Right lobe of liver (tissue), 4 donors: ENCODE data around the gene ULK4.

Experiments used
- POLR2A ChIP-seq: fragments of 450-650 bp; IDR thresholded peaks from one replicate; pipeline ENCODE4 v1.6.1; 2017; ENCODE audit warnings: antibody characterized with exemption, mild to moderate bottlenecking
- TF ChIP-seq, protein P1 (sequence below), 4 donors: fragments of 200-600 bp in 3 of 4; fragments of 450-650 bp in 1 of 4; IDR thresholded peaks; one replicate each; pipeline versions ENCODE4 v1.5.1 to v1.8.0; 2016 to 2022; ENCODE audit warnings: antibody characterized with exemption in 4 of 4, mild to moderate bottlenecking in 2 of 4
- donor health status: DM: no; HTN: no; CAD: no.
- donor health status: DM: no; HTN: no; CAD: no.
- donor health status: DM: no; HTN: yes; CAD: no.

DNA sequence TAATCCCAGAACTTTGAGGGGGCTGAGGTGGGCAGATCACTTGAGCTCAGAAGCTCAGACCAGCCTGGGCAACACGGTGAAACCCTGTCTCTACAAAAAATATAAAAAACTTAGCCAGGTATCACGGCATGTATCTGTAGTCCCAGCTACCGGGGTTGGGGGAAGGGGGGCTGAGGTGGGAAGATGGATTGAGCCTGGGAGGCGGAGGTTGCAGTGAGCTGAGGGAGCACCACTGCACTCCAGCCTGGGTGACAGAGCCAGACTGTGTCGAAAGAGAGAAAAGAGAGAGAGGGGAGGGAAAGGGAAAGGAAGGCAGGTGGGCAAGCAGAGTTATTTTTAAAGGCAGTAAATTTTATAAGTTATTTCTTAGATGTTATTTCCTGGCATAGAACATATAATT lies 368.1 kb downstream of the ULK4 start:
- TF ChIP-seq, protein P1, sequence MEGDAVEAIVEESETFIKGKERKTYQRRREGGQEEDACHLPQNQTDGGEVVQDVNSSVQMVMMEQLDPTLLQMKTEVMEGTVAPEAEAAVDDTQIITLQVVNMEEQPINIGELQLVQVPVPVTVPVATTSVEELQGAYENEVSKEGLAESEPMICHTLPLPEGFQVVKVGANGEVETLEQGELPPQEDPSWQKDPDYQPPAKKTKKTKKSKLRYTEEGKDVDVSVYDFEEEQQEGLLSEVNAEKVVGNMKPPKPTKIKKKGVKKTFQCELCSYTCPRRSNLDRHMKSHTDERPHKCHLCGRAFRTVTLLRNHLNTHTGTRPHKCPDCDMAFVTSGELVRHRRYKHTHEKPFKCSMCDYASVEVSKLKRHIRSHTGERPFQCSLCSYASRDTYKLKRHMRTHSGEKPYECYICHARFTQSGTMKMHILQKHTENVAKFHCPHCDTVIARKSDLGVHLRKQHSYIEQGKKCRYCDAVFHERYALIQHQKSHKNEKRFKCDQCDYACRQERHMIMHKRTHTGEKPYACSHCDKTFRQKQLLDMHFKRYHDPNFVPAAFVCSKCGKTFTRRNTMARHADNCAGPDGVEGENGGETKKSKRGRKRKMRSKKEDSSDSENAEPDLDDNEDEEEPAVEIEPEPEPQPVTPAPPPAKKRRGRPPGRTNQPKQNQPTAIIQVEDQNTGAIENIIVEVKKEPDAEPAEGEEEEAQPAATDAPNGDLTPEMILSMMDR (IDR thresholded peaks at IDR 0.05) = no peak
- TF ChIP-seq POLR2A = no peak
